SK-N-SH (cell line): Measurements from ENCODE around the gene LRP1.

ENCODE experiments used
- CHD2 ChIP-seq: fragments of 150-350 bp; IDR thresholded peaks from 2 replicates; pipeline ENCODE4 v1.6.1; 2018; ENCODE audit warnings: low read length; ENCODE audit not compliant: partially characterized antibody
- EZH2phosphoT487 ChIP-seq: fragments of 200-600 bp; sonication (generic); IDR thresholded peaks from 2 replicates; pipeline ENCODE4 v1.6.1; 2017; ENCODE audit warnings: low read depth, mixed run types, mild to moderate bottlenecking, antibody characterized with exemption, moderate library complexity, borderline replicate concordance
- FOXM1 ChIP-seq: IDR thresholded peaks from 2 replicates; pipeline ENCODE4 v1.4.0; 2012; ENCODE audit warnings: low read depth, mild to moderate bottlenecking
- GABPA ChIP-seq: IDR thresholded peaks from 2 replicates; pipeline ENCODE4 v1.4.0; 2012; ENCODE audit warnings: low read depth, mild to moderate bottlenecking
- JUND ChIP-seq: IDR thresholded peaks from 2 replicates; pipeline ENCODE4 v1.4.0; 2012
- POLR2AphosphoS5 ChIP-seq: IDR thresholded peaks from 2 replicates; pipeline ENCODE4 v1.6.1; 2012; ENCODE audit warnings: low read depth, low read length
- TEAD4 ChIP-seq: IDR thresholded peaks from 2 replicates; pipeline ENCODE4 v1.4.0; 2012; ENCODE audit warnings: mild to moderate bottlenecking, borderline replicate concordance; ENCODE audit not compliant: insufficient read depth
- YY1 ChIP-seq: IDR thresholded peaks from 2 replicates; pipeline ENCODE4 v1.4.0; 2012; ENCODE audit warnings: low read depth, mild to moderate bottlenecking
- TF ChIP-seq, protein P1 (sequence below): fragments of 150-350 bp; IDR thresholded peaks from 2 replicates; pipeline ENCODE4 v1.6.1; 2017; ENCODE audit warnings: antibody characterized with exemption, low read length, low read depth, borderline replicate concordance
- TF ChIP-seq, protein P2 (sequence below): fragments of 200-600 bp; sonication (generic); IDR thresholded peaks from 2 replicates; pipeline ENCODE4 v1.6.1; 2017; ENCODE audit warnings: antibody characterized with exemption, mild to moderate bottlenecking, moderate library complexity
- TF ChIP-seq, protein P3 (sequence below): fragments of 150-350 bp; IDR thresholded peaks from 2 replicates; pipeline ENCODE4 v1.6.1; 2016; ENCODE audit warnings: mild to moderate bottlenecking, low read depth, low read length
- TF ChIP-seq, protein P4 (sequence below): IDR thresholded peaks from 2 replicates; pipeline ENCODE4; 2012
- TF ChIP-seq, protein P5 (sequence below): IDR thresholded peaks from 2 replicates; pipeline ENCODE4 v1.6.1; 2012; ENCODE audit warnings: mild to moderate bottlenecking, low read depth, low read length, moderate library complexity
- TF ChIP-seq, protein P6 (sequence below): IDR thresholded peaks from 2 replicates; pipeline ENCODE4 v1.4.0; 2012; ENCODE audit warnings: low read depth

DNA sequence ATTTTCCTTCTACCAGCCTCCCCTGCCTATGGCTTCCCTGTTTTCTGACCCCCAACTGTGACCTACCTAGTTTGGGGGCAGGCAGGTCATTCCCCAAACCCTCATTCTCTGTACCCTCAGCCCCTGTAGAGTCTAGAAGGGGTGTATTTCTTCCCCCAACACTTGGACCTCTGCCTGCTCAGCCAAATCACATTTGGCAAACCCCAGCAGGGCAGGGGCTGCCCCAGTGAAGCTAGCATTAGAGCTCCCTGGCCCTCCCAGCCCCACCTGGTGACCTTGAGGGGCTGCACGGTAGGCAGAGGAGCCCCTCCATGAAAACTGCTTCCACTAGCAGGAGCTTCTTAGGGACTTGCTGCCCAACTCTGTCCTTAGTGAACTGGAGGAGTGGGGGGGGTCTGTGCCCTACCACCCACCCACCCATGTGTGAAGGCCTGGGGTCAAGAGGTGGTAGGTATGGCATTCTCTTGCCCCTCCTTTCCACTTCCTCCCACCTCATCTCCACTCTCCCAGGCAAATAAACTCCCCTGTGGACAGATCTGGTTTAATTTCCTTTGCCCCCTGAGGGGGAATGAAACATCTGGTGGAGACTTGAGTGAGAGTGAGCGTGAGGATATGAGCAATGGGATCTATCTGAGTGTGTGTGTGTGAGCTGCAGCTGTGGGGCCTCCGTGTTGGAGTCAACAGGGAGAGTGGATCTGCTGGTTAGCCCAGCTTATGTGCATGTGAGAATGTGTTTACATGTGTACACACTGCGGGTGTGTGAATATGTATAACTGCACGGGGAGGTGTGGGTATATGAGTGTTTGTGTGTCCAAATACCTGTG, 90.0 kb downstream of the LRP1 start:
- TF ChIP-seq, protein P1, sequence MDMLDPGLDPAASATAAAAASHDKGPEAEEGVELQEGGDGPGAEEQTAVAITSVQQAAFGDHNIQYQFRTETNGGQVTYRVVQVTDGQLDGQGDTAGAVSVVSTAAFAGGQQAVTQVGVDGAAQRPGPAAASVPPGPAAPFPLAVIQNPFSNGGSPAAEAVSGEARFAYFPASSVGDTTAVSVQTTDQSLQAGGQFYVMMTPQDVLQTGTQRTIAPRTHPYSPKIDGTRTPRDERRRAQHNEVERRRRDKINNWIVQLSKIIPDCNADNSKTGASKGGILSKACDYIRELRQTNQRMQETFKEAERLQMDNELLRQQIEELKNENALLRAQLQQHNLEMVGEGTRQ: no peak
- no peak for TF ChIP-seq JUND
- TF ChIP-seq, protein P2, sequence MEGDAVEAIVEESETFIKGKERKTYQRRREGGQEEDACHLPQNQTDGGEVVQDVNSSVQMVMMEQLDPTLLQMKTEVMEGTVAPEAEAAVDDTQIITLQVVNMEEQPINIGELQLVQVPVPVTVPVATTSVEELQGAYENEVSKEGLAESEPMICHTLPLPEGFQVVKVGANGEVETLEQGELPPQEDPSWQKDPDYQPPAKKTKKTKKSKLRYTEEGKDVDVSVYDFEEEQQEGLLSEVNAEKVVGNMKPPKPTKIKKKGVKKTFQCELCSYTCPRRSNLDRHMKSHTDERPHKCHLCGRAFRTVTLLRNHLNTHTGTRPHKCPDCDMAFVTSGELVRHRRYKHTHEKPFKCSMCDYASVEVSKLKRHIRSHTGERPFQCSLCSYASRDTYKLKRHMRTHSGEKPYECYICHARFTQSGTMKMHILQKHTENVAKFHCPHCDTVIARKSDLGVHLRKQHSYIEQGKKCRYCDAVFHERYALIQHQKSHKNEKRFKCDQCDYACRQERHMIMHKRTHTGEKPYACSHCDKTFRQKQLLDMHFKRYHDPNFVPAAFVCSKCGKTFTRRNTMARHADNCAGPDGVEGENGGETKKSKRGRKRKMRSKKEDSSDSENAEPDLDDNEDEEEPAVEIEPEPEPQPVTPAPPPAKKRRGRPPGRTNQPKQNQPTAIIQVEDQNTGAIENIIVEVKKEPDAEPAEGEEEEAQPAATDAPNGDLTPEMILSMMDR: no peak
- TF ChIP-seq, protein P3, sequence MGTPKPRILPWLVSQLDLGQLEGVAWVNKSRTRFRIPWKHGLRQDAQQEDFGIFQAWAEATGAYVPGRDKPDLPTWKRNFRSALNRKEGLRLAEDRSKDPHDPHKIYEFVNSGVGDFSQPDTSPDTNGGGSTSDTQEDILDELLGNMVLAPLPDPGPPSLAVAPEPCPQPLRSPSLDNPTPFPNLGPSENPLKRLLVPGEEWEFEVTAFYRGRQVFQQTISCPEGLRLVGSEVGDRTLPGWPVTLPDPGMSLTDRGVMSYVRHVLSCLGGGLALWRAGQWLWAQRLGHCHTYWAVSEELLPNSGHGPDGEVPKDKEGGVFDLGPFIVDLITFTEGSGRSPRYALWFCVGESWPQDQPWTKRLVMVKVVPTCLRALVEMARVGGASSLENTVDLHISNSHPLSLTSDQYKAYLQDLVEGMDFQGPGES: no peak
- TF ChIP-seq, protein P4, sequence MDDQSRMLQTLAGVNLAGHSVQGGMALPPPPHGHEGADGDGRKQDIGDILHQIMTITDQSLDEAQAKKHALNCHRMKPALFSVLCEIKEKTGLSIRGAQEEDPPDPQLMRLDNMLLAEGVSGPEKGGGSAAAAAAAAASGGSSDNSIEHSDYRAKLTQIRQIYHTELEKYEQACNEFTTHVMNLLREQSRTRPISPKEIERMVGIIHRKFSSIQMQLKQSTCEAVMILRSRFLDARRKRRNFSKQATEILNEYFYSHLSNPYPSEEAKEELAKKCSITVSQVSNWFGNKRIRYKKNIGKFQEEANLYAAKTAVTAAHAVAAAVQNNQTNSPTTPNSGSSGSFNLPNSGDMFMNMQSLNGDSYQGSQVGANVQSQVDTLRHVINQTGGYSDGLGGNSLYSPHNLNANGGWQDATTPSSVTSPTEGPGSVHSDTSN: no peak
- TF ChIP-seq, protein P5, sequence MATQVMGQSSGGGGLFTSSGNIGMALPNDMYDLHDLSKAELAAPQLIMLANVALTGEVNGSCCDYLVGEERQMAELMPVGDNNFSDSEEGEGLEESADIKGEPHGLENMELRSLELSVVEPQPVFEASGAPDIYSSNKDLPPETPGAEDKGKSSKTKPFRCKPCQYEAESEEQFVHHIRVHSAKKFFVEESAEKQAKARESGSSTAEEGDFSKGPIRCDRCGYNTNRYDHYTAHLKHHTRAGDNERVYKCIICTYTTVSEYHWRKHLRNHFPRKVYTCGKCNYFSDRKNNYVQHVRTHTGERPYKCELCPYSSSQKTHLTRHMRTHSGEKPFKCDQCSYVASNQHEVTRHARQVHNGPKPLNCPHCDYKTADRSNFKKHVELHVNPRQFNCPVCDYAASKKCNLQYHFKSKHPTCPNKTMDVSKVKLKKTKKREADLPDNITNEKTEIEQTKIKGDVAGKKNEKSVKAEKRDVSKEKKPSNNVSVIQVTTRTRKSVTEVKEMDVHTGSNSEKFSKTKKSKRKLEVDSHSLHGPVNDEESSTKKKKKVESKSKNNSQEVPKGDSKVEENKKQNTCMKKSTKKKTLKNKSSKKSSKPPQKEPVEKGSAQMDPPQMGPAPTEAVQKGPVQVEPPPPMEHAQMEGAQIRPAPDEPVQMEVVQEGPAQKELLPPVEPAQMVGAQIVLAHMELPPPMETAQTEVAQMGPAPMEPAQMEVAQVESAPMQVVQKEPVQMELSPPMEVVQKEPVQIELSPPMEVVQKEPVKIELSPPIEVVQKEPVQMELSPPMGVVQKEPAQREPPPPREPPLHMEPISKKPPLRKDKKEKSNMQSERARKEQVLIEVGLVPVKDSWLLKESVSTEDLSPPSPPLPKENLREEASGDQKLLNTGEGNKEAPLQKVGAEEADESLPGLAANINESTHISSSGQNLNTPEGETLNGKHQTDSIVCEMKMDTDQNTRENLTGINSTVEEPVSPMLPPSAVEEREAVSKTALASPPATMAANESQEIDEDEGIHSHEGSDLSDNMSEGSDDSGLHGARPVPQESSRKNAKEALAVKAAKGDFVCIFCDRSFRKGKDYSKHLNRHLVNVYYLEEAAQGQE: no peak
- no peak for TF ChIP-seq EZH2phosphoT487
- no peak for TF ChIP-seq FOXM1
- TF ChIP-seq YY1: no peak
- no peak for TF ChIP-seq GABPA
- TF ChIP-seq TEAD4: no peak
- TF ChIP-seq POLR2AphosphoS5: no peak
- TF ChIP-seq, protein P6, sequence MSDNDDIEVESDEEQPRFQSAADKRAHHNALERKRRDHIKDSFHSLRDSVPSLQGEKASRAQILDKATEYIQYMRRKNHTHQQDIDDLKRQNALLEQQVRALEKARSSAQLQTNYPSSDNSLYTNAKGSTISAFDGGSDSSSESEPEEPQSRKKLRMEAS: no peak
- no peak for TF ChIP-seq CHD2
